PC-3 (cell line): Measurements from ENCODE around the gene AOPEP. TPM values are rescaled to one million over a fixed set of nuclear protein-coding genes. Genes with fewer than 3 reads are reported as not detected.

Source experiments
- ATAC-seq: fragments of 200-7000 bp; cut with Tn5 transposase; 2 replicates; pipeline ENCODE4 v1.9.1; 2020; ENCODE audit warnings: mild to moderate bottlenecking, moderate library complexity
- BruUV-seq: library from RNA; stranded (reverse); fragments of 400-500 nt; replicated peaks from 2 replicates; lab custom pipeline; 2021; lab: Mats Ljungman, UMichigan
- CTCF ChIA-PET: fragments of 300-600 bp; sonication (Branson Sonifier 250); formaldehyde crosslinking; loops from one replicate; lab custom pipeline; 2022; ENCODE audit warnings: antibody characterized with exemption; lab: Charles Lee
- POLR2A ChIA-PET: fragments of 300-600 bp; sonication (Branson Sonifier 250); formaldehyde crosslinking; loops from one replicate; lab custom pipeline; 2022; ENCODE audit warnings: antibody characterized with exemption; ENCODE audit not compliant: unreplicated experiment; lab: Charles Lee
- DNase-seq: peaks from one replicate; pipeline ENCODE4 v3.0.0-alpha.2; 2015
- H2AFZ ChIP-seq: fragments of 300-600 bp; sonication (generic); 2 replicates; pipeline ENCODE4 v1.6.0; 2016; ENCODE audit warnings: antibody characterized with exemption, low read length
- H3F3A ChIP-seq: fragments of 300-600 bp; sonication (generic); one replicate; pipeline ENCODE4 v1.6.0; 2017; ENCODE audit warnings: antibody characterized with exemption, low read length, control low read depth, mild to moderate bottlenecking; ENCODE audit not compliant: unreplicated experiment
- H3K27ac ChIP-seq: fragments of 300-600 bp; sonication (generic); 2 replicates; pipeline ENCODE4 v1.5.1; 2016; ENCODE audit warnings: mild to moderate bottlenecking, low read length
- H3K27me3 ChIP-seq: fragments of 300-600 bp; sonication (generic); 2 replicates; pipeline ENCODE4 v1.6.1; 2016; ENCODE audit warnings: low read length, mixed read lengths
- H3K36me3 ChIP-seq: fragments of 300-600 bp; sonication (generic); 2 replicates; pipeline ENCODE4 v1.6.1; 2016; ENCODE audit warnings: low read depth, mixed run types, low read length, mixed read lengths
- H3K4me1 ChIP-seq: fragments of 300-600 bp; sonication (generic); 2 replicates; pipeline ENCODE4 v1.5.1; 2016; ENCODE audit warnings: low read length; ENCODE audit not compliant: insufficient read depth
- H3K4me2 ChIP-seq: fragments of 300-600 bp; sonication (generic); 2 replicates; pipeline ENCODE4 v1.6.0; 2016; ENCODE audit warnings: low read length
- H3K4me3 ChIP-seq: fragments of 300-600 bp; sonication (generic); 2 replicates; pipeline ENCODE4 v1.5.1; 2016; ENCODE audit warnings: mild to moderate bottlenecking, low read length, mixed read lengths
- H3K79me2 ChIP-seq: fragments of 300-600 bp; sonication (generic); 2 replicates; pipeline ENCODE4 v1.6.1; 2017; ENCODE audit warnings: low read length, mixed read lengths
- H3K9ac ChIP-seq: fragments of 300-600 bp; sonication (generic); 2 replicates; pipeline ENCODE4 v1.6.0; 2016; ENCODE audit warnings: mild to moderate bottlenecking, low read length
- H3K9me2 ChIP-seq: fragments of 300-600 bp; sonication (generic); replicated peaks from 2 replicates; pipeline ENCODE4 v1.6.1; 2016; ENCODE audit warnings: mixed run types, low read length, mixed read lengths
- H3K9me3 ChIP-seq: fragments of 300-600 bp; sonication (generic); 2 replicates; pipeline ENCODE4 v1.6.1; 2016; ENCODE audit warnings: low read length, mixed read lengths
- H4K20me1 ChIP-seq: fragments of 300-600 bp; sonication (generic); 2 replicates; pipeline ENCODE4 v1.6.1; 2016; ENCODE audit warnings: low read length, mixed read lengths
- EZH2 ChIP-seq: fragments of 300-600 bp; sonication (generic); IDR thresholded peaks from one replicate; pipeline ENCODE4 v1.6.1; 2017; ENCODE audit warnings: antibody characterized with exemption, mild to moderate bottlenecking, low read length; ENCODE audit not compliant: unreplicated experiment
- EZH2phosphoT487 ChIP-seq: fragments of 300-600 bp; sonication (generic); IDR thresholded peaks from 2 replicates; pipeline ENCODE4 v1.6.1; 2018; ENCODE audit warnings: mild to moderate bottlenecking, antibody characterized with exemption, low read length, borderline replicate concordance
- intact Hi-C: fragments of 100-400 bp; cut with micrococcal nuclease; formaldehyde crosslinking; loops from 2 replicates; pipeline ENCODE4 v1.9.0; 2023
- total RNA-seq: library from RNA; depleted of rRNA; stranded (reverse); fragments of >200 nt; gene quantifications from 2 replicates; pipeline ENCODE4 v1.2.3, GENCODE V29; 2014
- TF ChIP-seq, protein P1 (sequence below): fragments of 300-600 bp; sonication (generic); conservative IDR thresholded peaks from 2 replicates; pipeline ENCODE4 v1.5.1; 2017; ENCODE audit warnings: antibody characterized with exemption, low read depth, mild to moderate bottlenecking, low read length

The AOPEP gene
- total RNA-seq, 1 experiment from 2014 or later: 23.1 TPM

DNA sequence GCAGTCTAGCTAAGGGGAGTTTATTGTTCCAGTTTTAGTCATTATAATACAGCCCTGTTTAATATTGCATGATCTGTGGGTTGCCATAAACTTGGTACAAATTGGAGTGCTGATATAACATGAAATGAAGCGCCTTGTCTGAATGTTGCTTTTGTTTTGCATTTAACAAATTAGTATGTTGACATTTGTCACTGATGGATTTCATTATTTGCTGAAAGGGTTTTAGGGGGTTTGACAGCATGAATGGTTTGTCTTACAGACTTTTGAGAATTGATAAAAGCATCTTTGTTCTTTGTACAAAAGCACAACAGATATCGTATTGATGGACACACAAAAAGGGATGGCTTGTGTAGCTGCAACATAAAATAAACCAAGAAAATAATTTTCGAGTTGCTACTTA, 178.3 kb downstream of the AOPEP start:
- no peaks in the 10 kb centered on the region for H3K27me3 ChIP-seq
- H3K4me2 ChIP-seq: no peak overlapping the region
- H3K9ac ChIP-seq: no peak overlapping the region
- no TSS peak for BruUV-seq
- no peaks in the 10 kb centered on the region for H4K20me1 ChIP-seq
- H2AFZ ChIP-seq: no peak overlapping the region
- peaks cover 5% of the 10 kb centered on the region for H3F3A ChIP-seq
- intact Hi-C loops: no loop called here
- ChIA-PET CTCF (interaction anchor here (0.6 kb wide), 1 partner anchor 17 kb away, joined by 3 read pairs; no protein-coding TSS in a partner anchor), POLR2A (no interaction called here)
- TF ChIP-seq EZH2phosphoT487 (no peak), EZH2 (no peak)
- TF ChIP-seq, protein P1, sequence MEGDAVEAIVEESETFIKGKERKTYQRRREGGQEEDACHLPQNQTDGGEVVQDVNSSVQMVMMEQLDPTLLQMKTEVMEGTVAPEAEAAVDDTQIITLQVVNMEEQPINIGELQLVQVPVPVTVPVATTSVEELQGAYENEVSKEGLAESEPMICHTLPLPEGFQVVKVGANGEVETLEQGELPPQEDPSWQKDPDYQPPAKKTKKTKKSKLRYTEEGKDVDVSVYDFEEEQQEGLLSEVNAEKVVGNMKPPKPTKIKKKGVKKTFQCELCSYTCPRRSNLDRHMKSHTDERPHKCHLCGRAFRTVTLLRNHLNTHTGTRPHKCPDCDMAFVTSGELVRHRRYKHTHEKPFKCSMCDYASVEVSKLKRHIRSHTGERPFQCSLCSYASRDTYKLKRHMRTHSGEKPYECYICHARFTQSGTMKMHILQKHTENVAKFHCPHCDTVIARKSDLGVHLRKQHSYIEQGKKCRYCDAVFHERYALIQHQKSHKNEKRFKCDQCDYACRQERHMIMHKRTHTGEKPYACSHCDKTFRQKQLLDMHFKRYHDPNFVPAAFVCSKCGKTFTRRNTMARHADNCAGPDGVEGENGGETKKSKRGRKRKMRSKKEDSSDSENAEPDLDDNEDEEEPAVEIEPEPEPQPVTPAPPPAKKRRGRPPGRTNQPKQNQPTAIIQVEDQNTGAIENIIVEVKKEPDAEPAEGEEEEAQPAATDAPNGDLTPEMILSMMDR: no peak
- no peaks in the 10 kb centered on the region for H3K9me3 ChIP-seq
- H3K27ac ChIP-seq: no peak overlapping the region
- DNase-seq (no peak), ATAC-seq (no peak)
- H3K4me3 ChIP-seq: no peak overlapping the region
- peaks cover 23% of the 10 kb centered on the region for H3K4me1 ChIP-seq
- no peaks in the 10 kb centered on the region for H3K79me2 ChIP-seq
- H3K36me3 ChIP-seq: no peaks in the 10 kb centered on the region
- no peaks in the 10 kb centered on the region for H3K9me2 ChIP-seq

DNA sequence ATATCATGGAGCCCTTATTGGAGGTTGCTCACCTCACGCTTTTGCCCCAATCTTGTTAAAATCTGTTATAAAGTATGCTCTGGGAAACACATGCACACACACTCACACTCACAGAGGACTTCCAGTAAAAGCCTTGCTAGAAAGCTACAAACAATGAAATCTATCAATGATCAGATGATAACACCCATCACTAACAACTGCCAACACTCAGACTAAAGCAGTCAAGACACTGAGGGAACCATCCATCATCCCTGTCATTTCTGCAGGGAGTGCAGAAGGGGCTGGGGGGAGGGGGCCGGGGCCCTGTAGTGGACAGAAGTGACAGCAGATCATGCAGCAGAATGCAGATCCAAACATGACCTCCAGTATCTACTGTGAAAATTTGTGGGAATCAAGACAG, 179.1 kb downstream of the AOPEP start:
- Histone ChIP-seq H3K27ac (no peak overlapping the region), H3F3A (peaks cover 5% of the 10 kb centered on the region), H3K4me3 (no peak overlapping the region), H3K79me2 (no peaks in the 10 kb centered on the region), H4K20me1 (no peaks in the 10 kb centered on the region), H3K9ac (no peak overlapping the region), H3K4me1 (peaks cover 15% of the 10 kb centered on the region), H2AFZ (no peak overlapping the region), H3K27me3 (no peaks in the 10 kb centered on the region), H3K4me2 (no peak overlapping the region), H3K9me3 (no peaks in the 10 kb centered on the region), H3K9me2 (no peaks in the 10 kb centered on the region), H3K36me3 (no peaks in the 10 kb centered on the region)
- CTCF ChIA-PET: interaction anchor here (0.5 kb wide), 1 partner anchor 729 kb away, joined by 5 read pairs; no protein-coding TSS in a partner anchor
- TF ChIP-seq EZH2: no peak
- no peak for TF ChIP-seq EZH2phosphoT487
- TF ChIP-seq, protein P1: no peak
- no TSS peak for BruUV-seq
- intact Hi-C loops: no loop called here
- POLR2A ChIA-PET: no interaction called here
- no peak for ATAC-seq
- no peak for DNase-seq

DNA sequence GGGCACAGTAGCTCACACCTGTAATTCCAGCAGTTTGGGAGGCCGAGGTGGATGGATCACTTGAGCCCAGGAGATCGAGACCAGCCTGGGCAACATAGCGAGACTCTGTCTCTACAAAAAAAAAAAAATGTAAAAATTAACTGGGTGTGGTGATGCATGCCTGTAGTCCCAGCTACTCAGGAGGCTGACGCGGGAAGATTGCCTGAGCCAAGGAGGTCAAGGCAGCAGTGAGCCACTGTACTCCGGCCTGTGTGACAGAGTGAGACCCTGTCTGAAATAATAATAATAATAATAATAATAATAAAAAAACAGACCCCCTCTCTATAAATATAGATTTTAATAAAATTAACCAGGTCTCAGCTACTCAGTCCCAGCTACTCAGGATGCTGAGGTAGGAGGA, 179.7 kb downstream of the AOPEP start:
- no peak overlapping the region for H3K4me3 ChIP-seq
- peaks cover 9% of the 10 kb centered on the region for H3K4me1 ChIP-seq
- no peaks in the 10 kb centered on the region for H3K27me3 ChIP-seq
- no peak overlapping the region for H3K4me2 ChIP-seq
- H4K20me1 ChIP-seq: no peaks in the 10 kb centered on the region
- no peaks in the 10 kb centered on the region for H3K79me2 ChIP-seq
- no peaks in the 10 kb centered on the region for H3K36me3 ChIP-seq
- H3K9me3 ChIP-seq: no peaks in the 10 kb centered on the region
- no peak for TF ChIP-seq EZH2phosphoT487
- TF ChIP-seq, protein P1: no peak
- no peak for TF ChIP-seq EZH2
- no peak overlapping the region for H2AFZ ChIP-seq
- peaks cover 1% of the 10 kb centered on the region for H3F3A ChIP-seq
- DNase-seq (no peak), ATAC-seq (no peak)
- ChIA-PET POLR2A (no interaction called here), CTCF (no interaction called here)
- H3K9ac ChIP-seq: no peak overlapping the region
- no peak overlapping the region for H3K27ac ChIP-seq
- intact Hi-C loops: no loop called here
- no TSS peak for BruUV-seq
- H3K9me2 ChIP-seq: no peaks in the 10 kb centered on the region
